Measurements from ENCODE around the gene TMED3.
"Not testable (repeated sequence)": the region's sequence is repeated elsewhere in the genome, so short reads cannot be mapped to it uniquely, and the experiment has no call there.

The TMED3 gene

DNA sequence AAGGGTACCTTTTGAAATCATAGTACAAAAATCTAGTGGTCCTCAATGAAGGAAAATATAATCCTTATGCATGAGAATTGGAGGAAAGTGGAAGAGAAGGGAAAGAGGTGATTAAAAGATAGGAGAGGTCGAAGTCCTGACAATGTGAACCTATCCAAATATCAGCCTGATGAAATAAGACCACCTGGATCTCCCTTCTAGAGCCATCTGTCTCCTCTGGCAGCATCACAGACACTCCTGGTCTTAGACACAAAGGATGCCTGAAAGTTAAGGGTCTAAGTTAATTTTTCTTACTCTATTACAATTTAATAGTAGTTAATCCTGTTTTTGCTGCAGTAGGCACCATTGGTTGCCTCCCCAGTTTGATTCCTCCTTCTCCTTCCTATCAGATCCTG lies 11.1 kb upstream of the TMED3 start:
- TF ChIP-seq JUND (IDR thresholded peaks at IDR 0.05; ENCODE audit: low read depth): no peak
- in situ Hi-C loops (cut with HindIII; ENCODE audit: low pct_unique_long_range_greater_than_20kb, low sequenced_read_pairs): no loop called here
- no peak for DNase-seq (ENCODE audit: low read depth in 1 of 2, low spot score in 1 of 2)

DNA sequence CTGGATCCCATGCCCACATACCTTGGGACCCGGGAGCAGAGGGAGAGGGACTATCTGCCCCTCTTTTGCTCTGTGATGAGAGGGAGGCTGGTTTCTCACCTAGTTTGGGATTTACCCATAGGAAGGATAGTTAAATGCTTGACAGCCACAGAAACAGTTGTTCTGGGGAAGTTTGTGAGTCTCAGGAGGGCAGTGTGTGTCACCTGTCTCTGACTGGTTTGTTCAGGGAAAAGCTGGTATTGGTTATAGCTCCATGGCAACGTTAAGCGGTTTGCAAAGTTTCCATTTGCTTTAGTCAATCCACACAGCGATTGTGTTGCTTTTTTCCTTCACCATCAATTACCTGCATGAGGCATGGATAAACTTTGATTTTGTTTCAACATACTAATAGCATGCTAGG lies 3.7 kb upstream of the TMED3 start:
- no peak for DNase-seq (ENCODE audit: low read depth in 1 of 2, low spot score in 1 of 2)
- in situ Hi-C loops (cut with HindIII; ENCODE audit: low pct_unique_long_range_greater_than_20kb, low sequenced_read_pairs): no loop called here
- TF ChIP-seq JUND (IDR thresholded peaks at IDR 0.05; ENCODE audit: low read depth): no peak

DNA sequence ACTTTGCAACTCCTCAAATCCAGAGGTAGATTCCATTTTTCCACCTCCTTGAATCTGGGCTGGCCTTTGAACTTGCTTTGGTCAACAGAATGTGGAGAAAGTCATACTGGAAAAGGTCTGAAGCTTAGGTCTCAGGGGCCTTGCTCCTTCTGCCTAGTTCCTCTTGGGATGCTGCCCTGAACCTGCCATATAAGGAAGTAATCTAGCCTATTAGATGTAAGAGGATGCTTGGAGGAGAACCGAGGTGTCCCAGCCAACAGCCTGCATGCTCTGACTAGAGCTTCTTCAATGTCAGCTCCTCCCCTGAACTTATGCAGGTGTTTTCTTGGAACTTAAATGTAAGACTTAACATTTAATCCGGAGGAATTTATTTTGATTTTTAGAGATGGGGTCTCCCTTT lies 2.0 kb upstream of the TMED3 start:
- no peak for TF ChIP-seq JUND (IDR thresholded peaks at IDR 0.05; ENCODE audit: low read depth)
- in situ Hi-C loops (cut with HindIII; ENCODE audit: low pct_unique_long_range_greater_than_20kb, low sequenced_read_pairs): no loop called here
- no peak for DNase-seq (ENCODE audit: low read depth in 1 of 2, low spot score in 1 of 2)

DNA sequence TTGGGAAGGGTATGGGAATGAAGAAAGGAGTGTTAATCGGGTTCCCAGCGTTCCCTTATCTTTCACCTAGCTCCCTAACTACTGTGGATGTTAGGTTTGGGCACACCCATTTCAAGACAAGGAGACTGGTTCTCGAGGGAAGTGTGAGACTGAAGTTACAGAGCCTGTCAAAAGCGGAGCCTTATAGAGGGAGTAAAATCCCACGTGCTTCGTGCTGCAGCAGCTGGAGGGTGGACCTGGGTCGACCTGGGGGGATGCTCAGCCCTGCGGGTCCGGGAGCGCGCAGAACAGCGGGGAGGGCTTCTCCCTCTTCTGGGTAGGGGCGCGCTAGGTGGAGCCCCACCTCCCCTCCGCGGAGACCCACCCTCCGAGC lies 314 bp upstream of the TMED3 start:
- no peak for TF ChIP-seq JUND (IDR thresholded peaks at IDR 0.05; ENCODE audit: low read depth)
- DNase-seq (ENCODE audit: low read depth in 1 of 2, low spot score in 1 of 2): peak; percentile 31 to 56
- in situ Hi-C loops (cut with HindIII; ENCODE audit: low pct_unique_long_range_greater_than_20kb, low sequenced_read_pairs): no loop called here

DNA sequence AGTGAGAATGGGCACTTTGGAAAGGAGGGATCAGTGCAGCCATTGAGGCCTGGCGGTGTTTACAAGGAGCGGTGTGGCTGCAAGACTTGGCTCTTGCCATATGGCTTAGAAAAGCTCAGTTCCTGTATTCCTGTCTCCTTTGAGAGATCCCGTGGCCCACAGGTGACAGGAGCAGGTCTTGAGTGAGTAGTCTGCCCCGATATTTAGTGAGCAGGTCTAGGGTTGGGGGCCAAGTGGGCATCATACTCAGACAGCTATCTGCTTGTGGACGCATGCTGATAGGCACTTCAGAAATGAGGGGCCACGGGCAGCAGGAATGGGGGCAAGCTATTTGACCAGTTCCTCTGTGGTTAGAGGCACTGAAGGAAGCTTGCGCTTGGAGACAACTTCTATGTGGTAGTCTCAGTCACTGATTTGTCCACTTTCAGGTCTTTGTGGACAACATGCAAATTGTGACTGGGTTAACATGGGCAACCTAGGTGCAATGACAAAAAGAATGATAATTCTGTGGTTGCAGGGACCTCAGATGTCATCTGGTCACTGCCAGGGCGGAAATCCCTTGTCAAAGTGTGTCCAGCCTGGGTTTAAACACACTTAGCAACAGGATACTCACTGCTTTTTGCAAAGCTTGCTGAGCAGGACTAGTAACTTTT lies 1.1 kb downstream of the TMED3 start:
- peak; percentile 33 to 83 for DNase-seq (ENCODE audit: low read depth in 1 of 2, low spot score in 1 of 2)
- TF ChIP-seq JUND (IDR thresholded peaks at IDR 0.05; ENCODE audit: low read depth): no peak
- in situ Hi-C loops (cut with HindIII; ENCODE audit: low pct_unique_long_range_greater_than_20kb, low sequenced_read_pairs): no loop called here

DNA sequence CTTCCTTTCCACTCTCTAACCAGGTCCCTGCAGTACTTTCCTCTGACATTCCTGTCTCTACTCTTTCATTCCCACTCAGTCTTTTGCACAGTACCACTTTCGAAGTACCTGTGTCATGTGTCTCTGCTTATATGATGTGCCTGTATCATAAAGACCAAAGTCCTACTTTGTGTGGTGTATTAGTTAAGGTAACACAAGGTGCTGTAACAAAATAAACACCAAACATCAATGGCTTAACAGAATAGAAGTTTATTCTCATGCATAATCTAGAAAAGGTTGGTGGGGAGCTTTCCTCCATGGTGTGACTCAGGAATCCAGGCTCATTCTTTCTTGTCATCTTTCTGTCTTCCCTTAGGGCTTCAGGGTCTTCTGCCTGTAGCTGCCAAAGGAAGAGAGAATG lies 3.3 kb downstream of the TMED3 start:
- TF ChIP-seq JUND (IDR thresholded peaks at IDR 0.05; ENCODE audit: low read depth): no peak
- in situ Hi-C loops (cut with HindIII; ENCODE audit: low pct_unique_long_range_greater_than_20kb, low sequenced_read_pairs): no loop called here
- no peak for DNase-seq (ENCODE audit: low read depth in 1 of 2, low spot score in 1 of 2)

DNA sequence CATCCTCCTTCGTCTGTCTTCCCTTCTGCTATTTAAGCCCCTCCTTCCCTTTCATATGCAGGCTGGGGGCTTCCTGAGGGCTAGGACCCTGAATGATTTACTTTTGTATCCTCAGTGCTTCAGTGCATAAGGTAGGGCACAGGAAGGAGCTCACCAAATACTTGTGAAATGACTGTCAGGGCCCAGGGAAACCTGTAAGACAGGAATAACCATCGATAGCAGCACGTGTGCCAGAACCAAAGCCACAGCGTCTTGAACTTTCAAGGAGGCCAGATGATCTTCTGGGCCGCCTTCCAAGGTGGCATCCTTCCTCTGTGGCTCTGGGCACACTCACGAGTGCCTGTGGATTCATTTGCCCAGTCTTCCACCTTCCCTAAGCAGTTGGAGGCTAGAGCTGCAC lies 3.9 kb downstream of the TMED3 start:
- 0 out of 2 replicates have a peak, but pooled peaks have one; percentile 11 for TF ChIP-seq JUND (IDR thresholded peaks at IDR 0.05; ENCODE audit: low read depth)
- DNase-seq (ENCODE audit: low read depth in 1 of 2, low spot score in 1 of 2): peak; percentile 30 to 91
- in situ Hi-C loops (cut with HindIII; ENCODE audit: low pct_unique_long_range_greater_than_20kb, low sequenced_read_pairs): no loop called here

DNA sequence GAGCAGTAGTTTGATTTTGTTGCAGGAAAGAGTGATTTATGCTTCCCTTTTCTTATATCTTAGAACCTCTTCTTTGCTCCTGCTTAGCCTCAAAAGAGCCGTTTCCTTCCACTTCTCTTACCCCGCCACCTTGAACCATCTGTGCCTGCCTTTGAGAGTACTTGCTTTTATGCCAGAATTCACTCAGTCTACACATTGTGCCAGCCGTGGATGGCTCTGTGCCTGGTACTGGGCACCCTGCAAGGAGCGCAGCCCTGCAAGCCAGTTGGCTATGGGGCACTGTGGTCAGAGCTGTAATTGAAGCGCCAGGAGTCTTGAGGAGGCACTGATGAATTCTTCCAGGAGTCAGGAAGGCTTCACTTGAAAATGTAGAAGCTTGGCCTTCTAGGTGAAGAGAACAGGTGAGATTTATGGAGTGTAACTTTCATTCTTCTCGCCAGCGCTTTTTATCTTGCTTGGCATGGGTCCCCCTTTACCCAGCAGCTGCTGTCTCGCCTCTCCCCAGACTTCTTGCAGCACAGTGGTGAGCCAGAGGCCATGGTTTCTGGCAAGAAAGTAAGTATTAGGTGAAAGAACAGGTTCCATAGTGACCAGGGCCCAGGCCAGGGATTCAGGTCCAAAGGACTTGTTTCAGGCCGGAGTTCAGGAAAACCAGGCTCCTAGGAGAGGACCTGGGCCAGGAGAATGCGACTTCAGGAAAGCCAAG lies 4.9 kb downstream of the TMED3 start:
- no peak for TF ChIP-seq JUND (IDR thresholded peaks at IDR 0.05; ENCODE audit: low read depth)
- DNase-seq (ENCODE audit: low read depth in 1 of 2, low spot score in 1 of 2): no peak
- in situ Hi-C loops (cut with HindIII; ENCODE audit: low pct_unique_long_range_greater_than_20kb, low sequenced_read_pairs): no loop called here

DNA sequence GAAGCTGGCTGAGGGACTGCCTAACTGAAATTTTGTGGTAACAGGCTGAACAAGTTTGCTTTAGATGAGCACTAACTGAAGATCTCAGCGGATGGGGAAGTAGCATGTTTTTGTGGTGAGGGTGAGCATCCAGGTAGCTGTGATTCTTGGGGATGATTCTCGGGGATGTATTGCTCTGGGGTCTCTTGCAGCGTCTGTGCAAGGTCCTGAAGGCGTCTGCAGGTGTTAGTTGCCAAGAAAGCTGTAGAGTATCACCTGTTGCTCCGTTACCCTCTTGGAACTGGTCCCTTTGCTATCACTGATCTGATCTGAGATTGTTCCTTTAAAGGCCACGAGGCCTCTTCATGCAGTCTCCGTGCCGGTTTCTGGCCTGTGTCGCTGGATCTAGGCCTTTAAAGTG lies 6.0 kb downstream of the TMED3 start:
- DNase-seq (ENCODE audit: low read depth in 1 of 2, low spot score in 1 of 2): peak in 1 of 2 experiments; percentile 23
- in situ Hi-C loops (cut with HindIII; ENCODE audit: low pct_unique_long_range_greater_than_20kb, low sequenced_read_pairs): no loop called here
- no peak for TF ChIP-seq JUND (IDR thresholded peaks at IDR 0.05; ENCODE audit: low read depth)

DNA sequence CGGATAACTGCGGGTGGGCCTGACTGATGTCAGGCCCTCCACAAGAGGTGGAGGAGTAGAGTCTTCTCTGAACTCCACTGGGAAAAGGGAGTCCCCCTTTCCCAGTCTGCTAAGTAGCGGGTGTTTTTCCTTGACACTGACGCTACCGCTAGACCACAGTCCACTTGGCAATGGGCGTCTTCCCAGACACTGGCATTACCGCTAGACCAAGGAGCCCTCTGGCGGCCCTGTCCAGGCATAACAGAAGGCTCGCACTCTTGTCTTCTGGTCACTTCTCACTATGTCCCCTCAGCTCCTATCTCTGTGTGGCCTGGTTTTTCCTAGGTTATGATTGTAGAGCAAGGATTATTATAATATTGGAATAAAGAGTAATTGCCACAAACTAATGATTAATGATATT lies 9.1 kb downstream of the TMED3 start:
- peak in 1 of 2 experiments; percentile 38 for DNase-seq (ENCODE audit: low read depth in 1 of 2, low spot score in 1 of 2)
- in situ Hi-C loops (cut with HindIII; ENCODE audit: low pct_unique_long_range_greater_than_20kb, low sequenced_read_pairs): not testable (repeated sequence)

DNA sequence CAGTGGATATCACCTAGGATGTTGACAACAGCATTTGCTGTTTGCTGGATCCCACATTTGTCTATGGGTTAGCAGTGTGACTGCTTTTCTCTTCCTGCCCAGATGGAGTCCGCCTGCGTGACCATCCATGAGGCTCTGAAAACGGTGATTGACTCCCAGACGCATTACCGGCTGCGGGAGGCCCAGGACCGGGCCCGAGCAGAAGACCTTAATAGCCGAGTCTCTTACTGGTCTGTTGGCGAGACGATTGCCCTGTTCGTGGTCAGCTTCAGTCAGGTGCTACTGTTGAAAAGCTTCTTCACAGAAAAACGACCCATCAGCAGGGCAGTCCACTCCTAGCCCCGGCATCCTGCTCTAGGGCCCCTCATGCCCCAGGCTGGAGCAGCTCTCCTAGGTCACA lies 11.0 kb downstream of the TMED3 start:
- no peak for TF ChIP-seq JUND (IDR thresholded peaks at IDR 0.05; ENCODE audit: low read depth)
- in situ Hi-C loops (cut with HindIII; ENCODE audit: low pct_unique_long_range_greater_than_20kb, low sequenced_read_pairs): no loop called here
- DNase-seq (ENCODE audit: low read depth in 1 of 2, low spot score in 1 of 2): no peak

DNA sequence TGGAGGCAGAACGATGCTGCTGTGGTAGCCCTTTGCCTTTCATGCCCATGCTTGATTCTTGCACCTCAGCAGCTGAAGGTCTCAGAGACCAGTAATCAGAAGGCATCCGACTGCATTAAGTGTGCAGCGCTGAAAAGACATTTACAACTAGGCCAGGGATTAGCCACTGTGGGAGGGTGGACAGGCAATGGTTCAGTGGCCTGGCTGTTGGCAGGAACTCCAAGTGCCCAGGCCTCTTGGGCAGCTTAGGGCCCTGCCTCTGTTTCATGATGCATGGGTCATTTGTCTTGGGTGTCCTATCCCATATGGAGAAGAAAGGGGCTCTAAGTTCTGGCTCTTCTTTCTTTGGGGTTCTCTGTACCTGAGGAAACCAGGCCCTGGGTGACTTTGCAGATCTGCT lies 11.4 kb downstream of the TMED3 start:
- no peak for DNase-seq (ENCODE audit: low read depth in 1 of 2, low spot score in 1 of 2)
- TF ChIP-seq JUND (IDR thresholded peaks at IDR 0.05; ENCODE audit: low read depth): no peak
- in situ Hi-C loops (cut with HindIII; ENCODE audit: low pct_unique_long_range_greater_than_20kb, low sequenced_read_pairs): no loop called here

DNA sequence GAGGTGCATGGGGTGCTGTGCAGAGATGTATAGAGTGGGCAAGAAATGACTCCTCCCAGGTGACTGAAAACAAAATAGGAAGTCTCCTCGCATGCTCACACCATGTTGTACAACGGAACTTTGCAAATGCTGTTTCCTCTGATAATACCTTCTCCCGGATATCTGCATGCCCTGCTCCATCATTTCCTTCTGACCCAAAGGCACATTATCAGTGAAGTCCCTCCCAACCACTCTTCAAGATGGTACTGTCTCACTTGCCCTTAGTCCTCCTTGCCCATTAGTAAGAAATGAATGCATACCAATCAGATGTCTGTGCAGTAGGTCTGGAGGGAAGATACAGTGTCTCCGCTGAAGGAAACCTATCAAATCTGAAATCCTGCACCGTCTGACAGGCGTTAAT lies 12.0 kb downstream of the TMED3 start:
- DNase-seq (ENCODE audit: low read depth in 1 of 2, low spot score in 1 of 2): no peak
- in situ Hi-C loops (cut with HindIII; ENCODE audit: low pct_unique_long_range_greater_than_20kb, low sequenced_read_pairs): no loop called here
- no peak for TF ChIP-seq JUND (IDR thresholded peaks at IDR 0.05; ENCODE audit: low read depth)

DNA sequence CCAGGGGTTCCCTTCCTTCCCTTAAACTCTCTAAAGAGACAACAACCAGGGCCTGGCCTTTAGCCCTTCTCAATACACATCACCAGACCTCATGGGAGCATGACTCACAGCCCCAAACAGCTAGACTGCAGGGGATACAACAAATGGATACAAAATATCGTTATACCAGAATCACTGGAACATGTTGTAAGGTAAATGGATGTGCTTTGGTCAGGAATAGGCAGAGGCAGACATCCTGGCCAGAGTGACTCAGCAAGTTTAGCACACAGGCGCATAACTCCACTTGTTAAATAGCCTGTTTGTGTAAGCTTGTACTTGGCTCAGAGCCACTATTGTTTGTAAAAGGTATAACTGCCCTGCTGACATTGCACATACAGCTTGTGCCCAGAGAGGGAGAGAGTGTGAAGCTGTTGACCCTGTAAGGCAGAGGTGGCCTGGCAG lies 18.3 kb downstream of the TMED3 start:
- in situ Hi-C loops (cut with HindIII; ENCODE audit: low pct_unique_long_range_greater_than_20kb, low sequenced_read_pairs): no loop called here
- no peak for TF ChIP-seq JUND (IDR thresholded peaks at IDR 0.05; ENCODE audit: low read depth)

More for the DNA sequence above, 18.3 kb downstream of the TMED3 start:
- DNase-seq (ENCODE audit: low read depth in 1 of 2, low spot score in 1 of 2): peak in 1 of 2 experiments; percentile 77

All from T47D (cell line).